Rectal smooth muscle tissue (tissue), 1 donor: ENCODE data around the gene CKS2.
"Not testable (repeated sequence)": the region's sequence is repeated elsewhere in the genome, so short reads cannot be mapped to it uniquely, and the experiment has no call there.

ENCODE experiments used
- H3K27ac ChIP-seq: one replicate; pipeline ENCODE4 v1.7.0; 2013; ENCODE audit warnings: low read depth, low read length, inconsistent platforms
- H3K27me3 ChIP-seq: one replicate; pipeline ENCODE4 v1.7.0; 2013; ENCODE audit warnings: low read length; ENCODE audit not compliant: control insufficient read depth, insufficient read depth
- H3K36me3 ChIP-seq: one replicate; pipeline ENCODE4 v1.7.0; 2013; ENCODE audit warnings: low read length; ENCODE audit not compliant: control insufficient read depth, insufficient read depth
- H3K4me1 ChIP-seq: one replicate; pipeline ENCODE4 v1.7.0; 2013; ENCODE audit warnings: low read length; ENCODE audit not compliant: control insufficient read depth, insufficient read depth
- H3K4me3 ChIP-seq: one replicate; pipeline ENCODE4 v1.7.0; 2013; ENCODE audit warnings: low read length
- H3K9ac ChIP-seq: one replicate; pipeline ENCODE4 v1.7.0; 2013; ENCODE audit warnings: low read length

The CKS2 gene

GRCh38 chr9:89342948-89343347 is 32.0 kb downstream of the CKS2 start:
- peaks cover 26% of the 10 kb centered on the region for H3K36me3 ChIP-seq
- no peaks in the 10 kb centered on the region for H3K27me3 ChIP-seq
- no peak overlapping the region for H3K4me3 ChIP-seq
- no peak overlapping the region for H3K27ac ChIP-seq
- H3K4me1 ChIP-seq, result no peaks in the 10 kb centered on the region
- no peak overlapping the region for H3K9ac ChIP-seq

GRCh38 chr9:89343812-89344211 is 32.8 kb downstream of the CKS2 start:
- H3K36me3 ChIP-seq, result peaks cover 35% of the 10 kb centered on the region

GRCh38 chr9:89345476-89345875 is 34.5 kb downstream of the CKS2 start:
- Histone ChIP-seq H3K4me3 (no peak overlapping the region), H3K9ac (no peak overlapping the region), H3K36me3 (peaks cover 44% of the 10 kb centered on the region), H3K27me3 (no peaks in the 10 kb centered on the region), H3K27ac (no peak overlapping the region), H3K4me1 (no peaks in the 10 kb centered on the region)

More at GRCh38 chr9:89343812-89344211, 32.8 kb downstream of the CKS2 start:
- not testable (repeated sequence) for H3K9ac ChIP-seq, H3K4me3 ChIP-seq, H3K27ac ChIP-seq, H3K27me3 ChIP-seq, H3K4me1 ChIP-seq

- peaks cover 53% of the 10 kb centered on the region for H3K36me3 ChIP-seq
Observed at GRCh38 chr9:89346696-89347095, 35.7 kb downstream of the CKS2 start.

GRCh38 chr9:89347651-89348050 is 36.7 kb downstream of the CKS2 start:
- H3K27me3 ChIP-seq, result no peaks in the 10 kb centered on the region
- no peak overlapping the region for H3K27ac ChIP-seq
- peaks cover 52% of the 10 kb centered on the region for H3K36me3 ChIP-seq
- no peak overlapping the region for H3K4me3 ChIP-seq
- no peak overlapping the region for H3K9ac ChIP-seq
- H3K4me1 ChIP-seq, result no peaks in the 10 kb centered on the region

More at GRCh38 chr9:89346696-89347095, 35.7 kb downstream of the CKS2 start:
- no peaks in the 10 kb centered on the region for H3K27me3 ChIP-seq
- no peak overlapping the region for H3K9ac ChIP-seq
- no peak overlapping the region for H3K4me3 ChIP-seq
- H3K27ac ChIP-seq, result no peak overlapping the region
- no peaks in the 10 kb centered on the region for H3K4me1 ChIP-seq

- peaks cover 56% of the 10 kb centered on the region for H3K36me3 ChIP-seq
- no peak overlapping the region for H3K9ac ChIP-seq
Observed at GRCh38 chr9:89349607-89350006, 38.6 kb downstream of the CKS2 start.

GRCh38 chr9:89350988-89351557 is 40.1 kb downstream of the CKS2 start:
- H3K36me3 ChIP-seq, result peaks cover 58% of the 10 kb centered on the region
- no peak overlapping the region for H3K27ac ChIP-seq
- no peaks in the 10 kb centered on the region for H3K27me3 ChIP-seq
- H3K9ac ChIP-seq, result no peak overlapping the region
- H3K4me3 ChIP-seq, result no peak overlapping the region
- no peaks in the 10 kb centered on the region for H3K4me1 ChIP-seq

More at GRCh38 chr9:89349607-89350006, 38.6 kb downstream of the CKS2 start:
- no peaks in the 10 kb centered on the region for H3K27me3 ChIP-seq
- no peak overlapping the region for H3K27ac ChIP-seq
- no peaks in the 10 kb centered on the region for H3K4me1 ChIP-seq
- H3K4me3 ChIP-seq, result no peak overlapping the region

GRCh38 chr9:89351584-89352300 is 40.7 kb downstream of the CKS2 start:
- no peaks in the 10 kb centered on the region for H3K4me1 ChIP-seq
- H3K36me3 ChIP-seq, result peaks cover 63% of the 10 kb centered on the region
- no peaks in the 10 kb centered on the region for H3K27me3 ChIP-seq
- no peak overlapping the region for H3K9ac ChIP-seq
- no peak overlapping the region for H3K4me3 ChIP-seq
- H3K27ac ChIP-seq, result no peak overlapping the region

- Histone ChIP-seq H3K36me3 (peaks cover 63% of the 10 kb centered on the region), H3K9ac (no peak overlapping the region), H3K4me1 (no peaks in the 10 kb centered on the region), H3K27ac (no peak overlapping the region), H3K27me3 (no peaks in the 10 kb centered on the region), H3K4me3 (no peak overlapping the region)
Observed at GRCh38 chr9:89352451-89352850, 41.5 kb downstream of the CKS2 start.

- peaks cover 63% of the 10 kb centered on the region for H3K36me3 ChIP-seq
- no peaks in the 10 kb centered on the region for H3K4me1 ChIP-seq
- no peak overlapping the region for H3K9ac ChIP-seq
- H3K27me3 ChIP-seq, result no peaks in the 10 kb centered on the region
- H3K4me3 ChIP-seq, result no peak overlapping the region
- H3K27ac ChIP-seq, result no peak overlapping the region
Observed at GRCh38 chr9:89352874-89353649, 42.1 kb downstream of the CKS2 start.

- H3K4me3 ChIP-seq, result no peak overlapping the region
- H3K27ac ChIP-seq, result no peak overlapping the region
- no peaks in the 10 kb centered on the region for H3K4me1 ChIP-seq
- no peaks in the 10 kb centered on the region for H3K27me3 ChIP-seq
- H3K36me3 ChIP-seq, result peaks cover 59% of the 10 kb centered on the region
- H3K9ac ChIP-seq, result no peak overlapping the region
Observed at GRCh38 chr9:89353989-89354388, 43.0 kb downstream of the CKS2 start.

- H3K4me3 ChIP-seq, result no peak overlapping the region
- H3K27ac ChIP-seq, result no peak overlapping the region
- H3K4me1 ChIP-seq, result no peaks in the 10 kb centered on the region
- no peaks in the 10 kb centered on the region for H3K27me3 ChIP-seq
- peaks cover 59% of the 10 kb centered on the region for H3K36me3 ChIP-seq
- no peak overlapping the region for H3K9ac ChIP-seq
Observed at GRCh38 chr9:89354471-89354870, 43.5 kb downstream of the CKS2 start.
